Measurements from ENCODE around the gene CLSTN3. TPM values are rescaled to one million over a fixed set of nuclear protein-coding genes. Genes with fewer than 3 reads are reported as not detected.
A peak's percentile ranks its signal among the peaks of the same experiment; 100 is the strongest.

CLSTN3 gene
- polyA plus RNA-seq (ENCODE audit: insufficient read length in 4 of 4) = 10 to 100 TPM; 80.8 to 88.7 (median 85.7) TPM

DNA sequence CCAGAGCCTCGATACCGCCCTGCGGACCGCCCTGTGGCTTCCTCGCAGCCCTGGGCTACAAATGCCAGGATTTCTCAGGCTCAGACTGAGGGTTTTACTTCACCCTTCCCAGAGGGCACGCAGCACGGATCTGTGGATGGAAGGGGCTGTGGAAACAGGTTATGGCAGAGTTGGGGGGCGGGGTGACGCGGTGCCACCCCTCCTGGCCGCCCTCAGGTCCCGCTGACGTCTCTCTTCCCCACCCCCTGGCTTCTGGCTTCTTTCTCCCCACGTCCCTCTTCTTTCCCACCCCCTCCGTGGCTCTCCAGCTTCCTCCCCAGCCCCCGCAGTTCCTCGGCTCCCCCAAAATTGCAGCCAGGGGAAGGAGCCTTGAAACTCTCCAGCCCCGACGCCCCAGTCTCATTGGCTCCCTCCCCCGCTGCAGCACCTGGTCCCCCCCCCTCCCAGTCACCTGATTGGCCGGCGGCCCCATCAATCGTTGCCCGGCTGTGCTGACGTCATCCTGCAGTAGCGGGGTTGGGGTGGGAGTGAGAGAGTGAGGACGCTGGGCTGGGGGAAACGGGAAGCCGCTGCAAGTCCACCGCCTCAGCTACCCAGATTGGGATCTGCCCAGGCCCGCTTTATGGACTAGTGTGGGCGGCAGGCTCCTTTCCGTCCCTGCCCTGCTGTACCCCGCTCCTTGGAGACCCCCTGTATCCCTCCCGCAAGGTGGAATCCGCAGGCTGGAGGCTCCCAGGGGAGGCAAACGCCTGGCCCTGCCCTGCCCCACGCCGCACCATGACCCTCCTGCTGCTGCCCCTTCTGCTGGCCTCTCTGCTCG is at the start of gene CLSTN3:
Gene CLSTN3, plus strand, starts transcription at position 500 of the 820 bp plus-strand sequence. Its CDS starts 278 bp downstream, at position 778.
- DNase-seq (ENCODE audit: low read depth in 4 of 4, low spot score in 3 of 4) = peak in 3 of 4 donors; percentile 76 to 89 (median 82)

DNA sequence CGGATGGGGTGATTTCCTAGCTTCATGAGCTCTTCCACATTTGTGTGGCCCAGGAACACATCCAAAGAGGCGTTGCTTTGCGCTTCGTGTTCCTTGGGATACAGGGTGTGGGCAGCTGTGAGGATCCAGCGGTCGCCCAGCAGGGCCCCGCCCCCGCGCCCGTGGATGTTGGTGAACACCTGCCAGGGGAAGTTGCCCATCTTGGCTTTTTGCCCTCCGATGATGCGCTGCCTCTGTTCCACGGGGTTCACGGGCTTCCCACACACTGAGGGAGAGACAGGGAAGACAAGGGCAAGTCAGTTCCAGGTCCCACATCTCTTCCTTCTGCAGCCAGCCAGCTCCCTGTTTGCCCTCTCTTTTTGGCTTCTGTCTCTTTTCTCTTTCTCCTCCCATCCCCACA is 49.1 kb upstream of the CLSTN3 start:
- DNase-seq (ENCODE audit: low read depth in 4 of 4, low spot score in 3 of 4) = no peak

DNA sequence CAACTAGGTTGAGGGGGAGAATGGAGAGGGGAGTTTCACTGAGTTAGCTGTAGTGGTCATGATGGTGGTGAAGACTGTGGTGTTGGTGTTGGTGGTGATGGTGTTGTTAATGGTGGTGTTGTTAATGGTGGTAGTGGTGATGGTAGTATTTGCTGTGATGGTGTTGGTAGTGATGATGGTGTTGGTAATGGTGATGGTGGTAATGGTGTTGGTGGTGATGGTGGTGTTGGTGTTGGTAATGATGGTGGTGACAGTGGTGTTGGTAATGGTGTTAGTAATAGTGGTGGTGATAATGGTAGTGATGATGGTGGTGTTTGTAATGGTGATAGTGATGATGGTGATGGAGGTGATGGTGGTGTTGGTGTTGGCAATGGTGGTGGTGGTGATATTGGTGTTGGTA is 47.0 kb upstream of the CLSTN3 start:
- DNase-seq (ENCODE audit: low read depth in 4 of 4, low spot score in 3 of 4) = no peak

DNA sequence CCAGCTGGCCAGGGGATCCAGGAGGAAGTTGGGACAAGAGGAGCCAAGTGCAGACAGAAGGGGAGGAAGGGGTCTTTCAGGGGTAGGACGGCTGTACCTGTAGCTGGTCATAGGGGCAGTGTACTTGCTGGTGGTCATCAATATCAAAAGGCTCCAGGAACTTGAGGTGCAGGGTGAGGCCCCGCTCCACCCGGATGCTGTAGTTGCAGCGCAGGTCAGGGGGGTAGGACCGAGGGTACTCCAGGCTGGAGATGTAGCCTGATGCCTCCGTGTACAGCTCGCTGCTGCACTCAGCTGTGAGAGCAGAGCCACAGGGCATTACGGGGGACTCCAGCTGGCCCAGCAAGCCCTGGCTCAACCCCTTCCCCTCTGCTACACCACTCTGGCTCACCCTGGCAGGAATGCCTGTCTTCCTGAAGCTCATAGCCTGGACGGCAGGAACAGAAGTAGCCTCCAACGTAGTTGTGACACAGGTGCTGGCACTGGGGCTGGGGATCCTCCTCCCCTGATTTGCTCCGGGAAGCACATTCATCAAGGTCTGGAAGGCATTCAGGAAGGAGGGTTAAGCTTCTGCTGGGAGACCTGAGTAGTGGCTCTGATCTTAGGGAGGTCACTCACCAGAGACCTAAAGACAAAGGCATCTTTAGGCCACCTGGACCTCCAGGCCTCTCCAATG is 40.8 kb upstream of the CLSTN3 start:
- no peak for DNase-seq (ENCODE audit: low read depth in 4 of 4, low spot score in 3 of 4)

DNA sequence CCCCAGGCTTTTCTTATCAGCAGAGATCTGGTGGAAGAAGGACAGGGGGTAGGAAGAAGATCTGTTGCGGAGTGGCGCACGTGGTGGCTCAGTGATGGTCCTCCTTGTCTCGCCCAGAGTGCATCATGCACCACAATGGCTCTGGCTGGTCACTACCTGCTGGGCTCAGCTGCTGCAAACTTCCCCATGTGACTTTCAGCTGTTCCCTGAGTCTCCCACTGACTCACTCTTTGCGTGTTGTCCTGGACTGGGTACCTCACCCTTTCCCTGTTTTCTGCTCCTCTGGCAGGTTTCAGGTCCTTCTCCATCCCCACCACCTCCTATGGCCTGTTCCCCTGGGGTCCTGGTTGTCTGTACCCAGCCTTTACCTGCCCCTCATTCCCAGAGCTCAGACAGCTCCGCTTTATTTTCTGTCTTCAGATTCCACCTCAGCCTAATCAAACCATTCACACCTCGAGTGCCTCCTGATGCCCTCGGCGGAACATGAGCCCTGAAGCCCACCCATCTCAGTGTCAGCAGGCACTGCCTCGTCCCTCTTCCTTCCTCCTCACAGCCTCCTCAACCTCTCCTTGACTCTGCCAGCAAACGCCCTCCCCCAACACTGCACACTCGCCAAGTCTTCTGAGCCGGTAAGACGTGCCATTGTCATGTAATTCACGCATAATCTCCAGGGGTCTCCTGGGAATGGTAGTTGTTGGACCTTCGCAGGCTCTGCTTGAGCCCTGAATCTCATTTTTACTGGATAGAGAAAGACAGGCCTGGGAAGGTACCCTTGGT is 39.8 kb upstream of the CLSTN3 start:
- no peak for DNase-seq (ENCODE audit: low read depth in 4 of 4, low spot score in 3 of 4)

DNA sequence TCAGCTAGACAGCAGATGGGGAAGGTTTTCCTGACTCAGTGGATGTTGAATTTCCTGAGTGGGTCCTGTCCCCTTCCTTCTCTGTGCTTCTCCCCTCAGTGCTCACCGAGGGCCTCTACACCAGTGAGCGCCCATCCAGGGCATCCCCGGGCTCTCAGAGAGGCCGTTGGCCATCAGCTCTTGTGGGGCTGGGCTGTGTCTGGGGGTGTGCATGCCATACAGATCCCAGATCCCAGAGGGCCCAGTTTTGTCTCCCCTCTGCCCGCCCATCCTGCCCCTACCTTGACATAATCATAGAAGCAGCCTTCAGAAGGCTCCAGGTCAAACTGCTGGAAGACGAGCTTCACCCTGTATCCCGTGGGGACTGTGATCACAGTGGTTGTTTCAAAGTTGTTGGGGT is 39.0 kb upstream of the CLSTN3 start:
- no peak for DNase-seq (ENCODE audit: low read depth in 4 of 4, low spot score in 3 of 4)

DNA sequence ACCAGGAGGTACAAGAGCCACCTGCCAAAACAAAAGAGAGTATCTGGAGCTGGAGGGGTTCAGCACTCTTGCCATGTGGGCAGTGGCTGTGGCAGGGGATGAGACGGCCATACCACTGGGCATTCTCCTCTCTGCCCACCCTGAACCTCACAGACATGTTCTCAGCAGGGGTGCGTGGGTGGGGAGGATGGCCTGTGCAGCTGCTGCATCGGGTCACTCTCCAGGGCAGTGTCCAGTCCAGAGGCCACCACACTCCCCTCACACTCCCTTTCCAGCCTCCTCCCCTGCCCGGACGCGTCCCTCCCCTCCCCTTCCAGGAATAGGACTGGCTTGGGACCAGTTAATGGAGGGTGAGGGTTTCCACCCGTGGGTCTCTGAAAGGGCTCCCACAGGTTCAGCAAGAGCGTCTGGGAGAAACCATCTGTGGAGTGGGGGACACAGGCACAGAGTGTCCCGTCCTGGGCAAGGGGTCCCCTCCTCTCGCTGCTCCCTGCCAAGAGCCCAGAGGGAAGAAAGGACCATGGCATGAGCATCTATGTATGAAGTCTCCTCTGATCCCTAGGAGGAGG is 38.4 kb upstream of the CLSTN3 start:
- DNase-seq (ENCODE audit: low read depth in 4 of 4, low spot score in 3 of 4) = peak in 1 of 4 donors; percentile 12

DNA sequence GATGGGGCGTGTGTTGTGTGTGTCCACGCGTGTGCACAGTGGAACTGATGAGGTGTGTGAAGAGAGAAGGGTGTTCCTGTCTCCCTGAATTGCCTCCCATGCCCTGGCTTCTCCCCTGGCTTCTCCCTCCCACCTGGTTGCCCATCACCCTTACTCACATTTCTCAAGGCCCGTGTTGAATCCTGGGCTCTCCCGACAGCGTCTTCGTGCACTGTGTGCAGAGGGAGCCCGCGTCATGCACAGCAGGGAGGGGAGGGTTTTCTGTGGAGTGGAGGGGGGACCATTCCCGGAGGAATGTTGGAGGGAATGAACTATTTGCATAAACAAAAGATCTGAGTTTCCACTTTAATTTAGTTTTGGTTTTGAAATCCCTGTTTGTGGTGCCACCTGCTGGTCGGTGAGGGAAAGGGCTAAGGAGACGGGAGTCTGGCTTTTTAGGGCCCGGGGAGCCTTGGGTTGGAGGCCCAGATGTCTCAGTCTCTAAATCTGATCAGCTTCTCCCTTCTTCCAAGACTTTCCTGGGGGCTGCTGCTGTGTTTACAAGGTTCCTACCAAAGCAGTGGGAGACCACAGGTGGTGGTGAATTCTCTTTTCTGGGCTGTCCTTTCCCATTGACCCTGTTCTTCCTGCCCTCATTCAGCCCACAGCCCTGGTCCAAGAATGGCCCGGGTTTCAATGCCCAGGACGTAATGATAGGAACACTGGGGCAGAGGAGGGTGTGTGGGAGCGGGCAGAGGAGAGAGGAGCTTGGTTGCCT is 37.8 kb upstream of the CLSTN3 start, which contains the start of gene C1R:
Gene C1R, minus strand, starts transcription at position 217 of the 757 bp plus-strand sequence. Its CDS starts 57 bp downstream, at position 160.
- peak; percentile 64 to 77 (median 68) for DNase-seq (ENCODE audit: low read depth in 4 of 4, low spot score in 3 of 4)

DNA sequence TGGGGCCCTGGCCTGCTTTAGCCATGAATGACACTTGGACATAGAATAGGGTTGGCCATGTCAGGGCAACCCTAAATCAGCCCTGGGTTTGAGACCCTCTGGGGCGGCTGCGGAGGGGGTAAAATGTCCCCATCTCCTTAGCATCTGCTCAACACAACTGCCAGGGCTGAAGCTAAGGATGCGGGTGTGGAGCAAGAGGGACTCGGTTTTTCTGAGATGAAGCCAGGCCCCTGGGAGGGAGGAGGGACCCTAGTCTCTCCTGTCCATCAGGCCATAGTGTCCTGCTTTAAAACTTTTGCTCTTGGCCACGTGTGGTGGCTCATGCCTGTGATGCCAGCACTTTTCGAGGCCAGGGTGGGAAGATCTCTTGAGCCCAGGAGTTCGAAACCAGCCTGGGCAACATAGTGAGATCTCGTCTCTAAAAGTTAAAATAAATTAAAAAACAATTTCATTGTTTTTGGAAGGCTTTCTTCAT is 37.1 kb upstream of the CLSTN3 start:
- DNase-seq (ENCODE audit: low read depth in 4 of 4, low spot score in 3 of 4) = no peak

DNA sequence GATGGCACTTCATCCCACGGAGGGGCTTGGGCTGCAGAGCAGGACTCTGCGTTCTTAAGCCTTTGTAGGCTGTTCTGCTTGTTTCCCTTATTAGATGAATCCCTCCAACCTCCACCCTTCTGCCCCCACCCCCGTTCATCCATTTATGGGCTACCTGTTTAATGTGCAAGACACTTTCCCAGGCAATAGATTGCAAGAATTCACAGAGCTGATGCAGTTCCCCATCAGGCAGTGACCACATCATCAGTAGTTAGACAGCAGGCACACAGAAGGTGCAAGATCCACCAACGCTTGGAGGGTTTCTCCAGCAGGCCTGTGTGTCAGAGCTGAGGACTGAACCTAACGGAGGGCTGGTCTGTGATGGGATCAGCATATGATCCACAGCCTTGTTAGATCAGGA is 36.7 kb upstream of the CLSTN3 start:
- no peak for DNase-seq (ENCODE audit: low read depth in 4 of 4, low spot score in 3 of 4)

DNA sequence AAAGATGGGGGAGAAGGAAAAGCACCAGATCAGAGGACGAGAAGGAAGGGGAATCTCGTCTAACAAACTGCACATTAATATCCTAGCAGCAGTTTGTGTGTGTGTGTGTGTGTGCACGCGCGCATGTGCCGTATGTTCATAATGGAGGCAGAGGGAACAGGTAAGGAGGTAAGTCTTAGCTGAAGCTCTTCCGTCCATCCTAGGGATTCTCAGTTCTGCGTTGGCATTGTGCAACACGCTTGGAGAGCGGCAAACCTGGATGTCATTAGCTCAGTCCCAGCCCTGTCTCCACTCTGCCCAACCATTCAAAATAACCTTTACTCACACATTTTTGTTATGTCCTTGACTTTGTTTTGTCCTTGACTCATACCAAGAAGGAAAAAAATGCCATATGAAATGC is 36.3 kb upstream of the CLSTN3 start:
- no peak for DNase-seq (ENCODE audit: low read depth in 4 of 4, low spot score in 3 of 4)

DNA sequence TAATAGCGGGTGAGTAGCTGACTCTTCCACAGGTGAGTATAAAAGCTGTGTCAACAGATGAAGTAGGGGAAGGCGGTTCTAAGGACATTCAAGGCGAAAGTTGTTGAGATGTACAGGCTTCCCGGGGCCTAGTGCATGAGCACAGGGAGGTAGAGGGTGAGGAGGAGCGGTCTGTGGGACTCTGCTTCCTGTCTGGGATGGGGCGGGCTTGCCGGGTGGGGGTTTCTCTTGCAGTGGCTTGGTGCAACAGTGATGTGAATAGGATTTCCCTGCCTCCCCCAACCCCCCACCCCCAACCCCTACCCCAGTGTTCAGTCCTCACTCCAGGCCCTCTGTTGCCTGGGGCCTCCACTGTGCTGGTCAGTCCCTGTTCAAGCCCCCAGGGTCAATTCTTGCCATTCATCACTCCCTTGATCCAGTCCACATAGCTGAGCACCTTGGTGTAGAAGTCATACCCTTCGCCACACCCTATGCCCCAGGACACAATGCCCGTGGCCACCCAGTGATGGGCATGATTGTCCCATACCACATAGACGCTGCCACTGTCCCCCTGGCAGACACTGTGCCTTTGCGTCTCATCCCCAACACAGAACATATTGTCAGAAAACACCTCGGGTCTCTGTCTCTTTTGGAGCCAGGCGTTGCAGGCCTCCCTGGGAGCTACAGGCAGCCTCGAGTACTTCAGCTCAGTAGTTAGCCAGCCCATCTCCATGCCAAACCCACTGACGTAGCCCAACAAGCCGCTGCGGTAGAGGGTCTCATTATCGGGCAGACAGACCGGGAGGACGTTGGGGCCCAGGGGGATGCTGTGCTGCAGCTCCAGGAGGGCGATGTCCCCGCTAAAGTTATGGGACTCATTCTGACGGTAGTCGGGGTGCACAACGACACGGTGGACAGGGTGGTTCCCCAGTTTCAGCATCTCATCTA is 33.9 kb upstream of the CLSTN3 start:
- no peak for DNase-seq (ENCODE audit: low read depth in 4 of 4, low spot score in 3 of 4)

DNA sequence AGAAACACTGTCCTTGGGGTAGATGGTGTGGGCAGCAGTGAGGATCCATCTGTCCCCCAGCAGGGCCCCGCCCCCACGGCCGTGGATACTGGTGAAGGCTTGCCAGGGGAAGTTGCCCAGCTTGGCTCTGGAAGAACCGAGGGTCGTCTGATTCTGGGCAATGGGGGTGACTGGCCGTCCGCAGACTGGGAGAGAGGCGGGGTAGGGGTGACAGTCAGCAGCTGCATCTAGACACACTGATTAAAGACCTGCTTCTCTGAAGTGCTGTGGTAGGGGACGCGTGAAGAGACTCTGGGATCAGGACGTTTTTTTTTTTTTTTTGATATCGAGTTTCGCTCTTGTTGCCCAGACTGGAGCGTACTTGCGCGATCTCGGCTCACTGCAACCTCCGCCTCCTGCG is 33.2 kb upstream of the CLSTN3 start:
- DNase-seq (ENCODE audit: low read depth in 4 of 4, low spot score in 3 of 4) = no peak

DNA sequence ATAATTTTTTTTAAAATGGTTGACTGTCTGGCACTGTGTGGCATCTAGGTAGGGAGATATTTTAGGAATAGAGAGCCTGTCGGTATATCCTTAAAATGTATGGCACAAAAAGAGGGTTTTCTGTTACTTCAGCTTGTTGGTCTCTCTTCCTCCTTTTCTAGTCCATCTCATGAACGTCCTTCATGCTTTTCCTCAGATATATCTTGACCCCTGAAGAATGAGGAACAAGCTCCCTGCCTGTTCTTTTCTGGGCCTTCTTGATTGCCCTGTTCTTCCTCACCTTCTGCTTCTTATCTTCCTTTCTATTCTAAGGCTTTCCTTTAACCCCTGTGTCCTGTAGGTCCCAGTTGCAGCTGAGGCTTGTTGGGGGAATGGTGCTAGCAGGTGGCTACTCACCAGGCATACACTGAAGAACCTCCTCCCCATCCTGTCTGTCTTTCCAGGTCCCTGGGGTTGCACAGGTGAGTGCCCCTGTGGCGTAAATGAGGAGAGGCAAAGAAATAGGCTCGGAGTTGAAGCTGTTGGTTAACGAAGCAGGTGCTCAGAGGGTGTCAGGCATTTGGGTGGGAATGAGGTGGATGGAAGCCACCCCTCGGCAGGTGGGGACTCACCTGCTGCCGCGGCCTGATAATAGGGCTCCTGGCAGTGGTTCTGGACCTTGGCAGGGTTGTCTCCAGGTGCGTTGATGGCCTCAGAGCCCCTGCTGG is 30.7 kb upstream of the CLSTN3 start:
- DNase-seq (ENCODE audit: low read depth in 4 of 4, low spot score in 3 of 4) = no peak

DNA sequence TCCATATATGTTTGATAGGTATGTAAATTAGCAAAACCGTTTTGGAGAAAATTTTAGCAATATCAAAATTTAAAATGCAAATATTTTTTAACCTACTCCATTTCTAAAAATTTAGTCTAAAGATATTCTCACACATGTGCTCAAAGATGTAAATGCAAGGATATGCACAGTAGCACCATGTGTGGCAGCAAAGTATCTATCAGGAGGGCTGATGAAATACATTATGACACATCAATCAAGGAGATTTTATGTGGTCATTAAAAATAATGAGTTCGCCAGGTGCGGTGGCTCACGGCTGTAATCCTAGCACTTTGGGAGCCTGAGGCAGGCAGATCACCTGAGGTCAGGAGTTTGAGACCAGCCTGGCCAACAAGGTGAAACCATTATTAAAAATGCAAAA is 29.9 kb upstream of the CLSTN3 start:
- no peak for DNase-seq (ENCODE audit: low read depth in 4 of 4, low spot score in 3 of 4)

DNA sequence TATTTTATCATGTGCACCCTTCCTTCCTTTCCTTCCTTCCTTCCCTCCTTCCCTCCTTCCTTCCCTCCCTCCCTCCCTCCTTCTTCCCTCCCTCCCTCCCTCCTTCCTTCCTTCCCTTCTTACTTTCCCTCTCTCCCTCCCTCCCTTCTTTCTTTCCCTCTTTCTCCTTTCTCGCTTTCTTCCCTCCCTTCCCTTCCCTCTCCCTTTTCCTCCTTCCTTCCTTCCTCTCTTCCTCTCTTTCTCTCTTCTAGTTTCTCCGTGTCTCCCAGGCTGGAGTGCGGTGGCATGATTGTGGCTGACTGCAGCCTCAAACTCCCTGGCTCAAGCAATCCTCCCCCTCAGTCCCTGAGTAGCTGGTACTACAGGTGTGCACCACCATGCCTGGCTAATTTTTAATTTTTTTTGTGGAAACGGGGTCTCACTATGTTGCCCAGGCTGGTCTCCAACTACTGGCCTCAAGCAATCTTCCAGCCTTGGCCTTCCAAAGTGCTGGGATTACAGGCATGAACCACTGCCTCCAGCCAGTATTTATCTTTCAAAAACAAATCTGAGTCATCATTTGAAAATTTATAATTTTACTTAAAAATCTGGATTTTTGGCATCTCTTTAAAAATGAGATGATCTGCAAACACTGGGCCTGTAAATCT is 29.0 kb upstream of the CLSTN3 start:
- no peak for DNase-seq (ENCODE audit: low read depth in 4 of 4, low spot score in 3 of 4)

DNA sequence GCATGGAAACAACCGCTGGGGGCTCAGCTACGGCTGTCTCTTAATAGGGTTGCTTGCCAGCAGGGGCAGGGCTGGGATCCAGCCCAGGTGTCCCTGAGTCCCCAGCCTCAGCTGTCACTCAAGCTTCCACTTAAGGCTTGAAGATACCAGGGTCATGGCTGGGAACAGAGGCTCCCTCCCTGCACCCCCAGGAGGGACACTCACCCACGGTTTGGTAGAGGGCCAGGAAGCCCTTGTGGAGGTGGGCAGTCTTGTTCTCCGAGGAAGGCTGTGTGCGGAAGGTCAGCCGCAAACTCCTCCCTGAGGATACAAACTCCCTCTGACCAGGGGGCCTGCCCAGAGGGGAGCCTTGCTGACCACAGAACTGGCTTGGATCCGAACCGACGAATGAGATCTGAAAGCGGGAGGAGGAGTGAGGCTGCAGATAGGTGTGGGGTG is 28.5 kb upstream of the CLSTN3 start:
- DNase-seq (ENCODE audit: low read depth in 4 of 4, low spot score in 3 of 4) = no peak

DNA sequence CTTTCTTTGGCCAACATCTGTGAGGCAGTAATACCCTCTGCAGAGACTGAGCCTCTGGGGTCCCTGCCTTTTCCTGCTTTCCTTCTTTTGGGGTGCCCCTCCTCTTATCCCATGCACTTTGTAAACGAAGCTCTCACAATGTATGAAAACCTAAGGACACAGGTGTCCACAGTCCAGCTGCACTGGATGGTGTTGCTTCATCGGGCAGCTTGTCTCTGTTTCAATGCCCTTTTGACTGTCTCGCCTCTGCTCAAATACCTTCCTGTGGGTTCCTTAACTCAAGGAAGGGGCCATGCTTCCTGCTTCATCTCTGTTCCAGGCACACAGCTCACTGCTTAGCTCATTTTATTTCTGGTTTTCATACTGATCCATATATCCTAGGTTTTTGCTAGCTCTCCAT is 27.6 kb upstream of the CLSTN3 start:
- DNase-seq (ENCODE audit: low read depth in 4 of 4, low spot score in 3 of 4) = no peak

Data from right renal pelvis (tissue), 4 donors.